H1 (cell line): ENCODE results near the gene DBH. TPM values are rescaled to one million over a fixed set of nuclear protein-coding genes. Genes with fewer than 3 reads are reported as not detected.

ENCODE experiments used
- CTCF ChIA-PET: fragments of 300-600 bp; sonication (Branson Sonifier 250); formaldehyde crosslinking; loops from one replicate; lab custom pipeline; 2021; ENCODE audit not compliant: partially characterized antibody; lab: Charles Lee
- POLR2A ChIA-PET: fragments of 300-600 bp; sonication (Branson Sonifier 250); formaldehyde crosslinking; loops from one replicate; lab custom pipeline; 2021; ENCODE audit warnings: inconsistent platforms; ENCODE audit not compliant: partially characterized antibody; lab: Charles Lee
- DNase-seq, 2 experiments: peaks; one replicate each; pipeline versions ENCODE4 v3.0.0 to v3.0.0-alpha.2; 2010 to 2022; ENCODE audit warnings: low spot score in 2 of 2, low read depth in 1 of 2, mixed read lengths in 1 of 2
- FAIRE-seq: peaks from 2 replicates; lab custom pipeline; 2011; peaks lifted over from hg19 to GRCh38; lab: Jason Lieb, UNC
- H2AFZ ChIP-seq: 2 replicates; pipeline ENCODE4 v1.8.1; 2012; ENCODE audit warnings: low read length, inconsistent platforms
- H2AK5ac ChIP-seq: 2 replicates; pipeline ENCODE4 v1.6.1; 2013; ENCODE audit warnings: low read depth, low read length
- H2BK120ac ChIP-seq: replicated peaks from 2 replicates; pipeline ENCODE3; 2013; ENCODE audit warnings: low read depth, low read length, inconsistent platforms
- H2BK12ac ChIP-seq: 2 replicates; pipeline ENCODE4 v1.6.1; 2013; ENCODE audit warnings: low read depth, low read length
- H2BK15ac ChIP-seq: 2 replicates; pipeline ENCODE4 v1.6.1; 2013; ENCODE audit warnings: low read length
- H2BK20ac ChIP-seq: 2 replicates; pipeline ENCODE4 v1.6.1; 2013; ENCODE audit warnings: low read length
- H2BK5ac ChIP-seq: 2 replicates; pipeline ENCODE4 v1.6.1; 2013; ENCODE audit warnings: low read depth, low read length
- H3K14ac ChIP-seq: 2 replicates; pipeline ENCODE4 v1.6.1; 2013; ENCODE audit warnings: inconsistent platforms; ENCODE audit not compliant: insufficient read length
- H3K18ac ChIP-seq: 2 replicates; pipeline ENCODE4 v1.6.1; 2013; ENCODE audit warnings: low read length; ENCODE audit errors: extremely low read depth
- H3K23ac ChIP-seq: 2 replicates; pipeline ENCODE4 v1.6.1; 2013; ENCODE audit warnings: inconsistent platforms; ENCODE audit not compliant: insufficient read length
- H3K23me2 ChIP-seq: 2 replicates; pipeline ENCODE4 v1.6.1; 2013; ENCODE audit warnings: low read depth, low read length
- H3K27ac ChIP-seq: 2 replicates; pipeline ENCODE4 v1.6.1; 2011; ENCODE audit warnings: low read depth, low read length, inconsistent platforms
- H3K27me3 ChIP-seq, 4 experiments: replicated peaks in 1 of 4; 1 replicate in 1 of 4; 2 replicates in 3 of 4; pipeline versions ENCODE4 v1.6.1 to v1.8.1; 2011 to 2013; ENCODE audit warnings: low read length in 3 of 4, mild to moderate bottlenecking in 3 of 4, inconsistent platforms in 2 of 4, mixed read lengths in 2 of 4, moderate library complexity in 1 of 4; ENCODE audit not compliant: control insufficient read depth in 3 of 4, insufficient read depth in 3 of 4; ENCODE audit errors: extremely low read depth in 1 of 4
- H3K36me3 ChIP-seq, 4 experiments: 2 replicates each; pipeline versions ENCODE4 v1.6.1 to v1.8.1; 2011 to 2013; ENCODE audit warnings: mild to moderate bottlenecking in 4 of 4, low read length in 3 of 4, moderate library complexity in 2 of 4, control low read depth in 1 of 4, inconsistent platforms in 1 of 4; ENCODE audit not compliant: insufficient read depth in 4 of 4, control insufficient read depth in 2 of 4
- H3K4ac ChIP-seq: replicated peaks from 2 replicates; pipeline ENCODE3; 2013; ENCODE audit warnings: low read length, low read depth, mixed read lengths, inconsistent platforms; ENCODE audit not compliant: insufficient read length
- H3K4me1 ChIP-seq, 4 experiments: replicated peaks in 1 of 4; 1 replicate in 1 of 4; 2 replicates in 3 of 4; pipeline versions ENCODE4 v1.6.1 to v1.8.1; 2011 to 2013; ENCODE audit warnings: low read length in 3 of 4, inconsistent platforms in 2 of 4, mixed read lengths in 1 of 4; ENCODE audit not compliant: insufficient read depth in 4 of 4, control insufficient read depth in 3 of 4
- H3K4me2 ChIP-seq, 2 experiments: 2 replicates each; pipeline versions ENCODE4 v1.6.1 to v1.8.1; 2011 to 2013; ENCODE audit warnings: low read depth in 2 of 2, low read length in 2 of 2, control low read depth in 1 of 2, inconsistent platforms in 1 of 2, mild to moderate bottlenecking in 1 of 2; ENCODE audit not compliant: insufficient read depth in 1 of 2
- H3K4me3 ChIP-seq, 4 experiments: fragments of 200-600, 300-600 bp in 1 of 4; sonication (generic), shearing (Covaris generic), sonication (Bioruptor Twin) in 1 of 4; 2 replicates each; pipeline versions ENCODE4 v1.5.1 to v1.8.1; 2011 to 2016; ENCODE audit warnings: low read length in 4 of 4, low read depth in 3 of 4, control low read depth in 2 of 4, inconsistent platforms in 2 of 4, mild to moderate bottlenecking in 2 of 4, mixed read lengths in 1 of 4, moderate library complexity in 1 of 4; ENCODE audit not compliant: insufficient read depth in 2 of 4; ENCODE audit errors: extremely low read depth in 1 of 4
- H3K56ac ChIP-seq: replicated peaks from 2 replicates; pipeline ENCODE3; 2013; ENCODE audit warnings: low read depth, mild to moderate bottlenecking, mixed read lengths, low read length, inconsistent platforms; ENCODE audit not compliant: insufficient read length
- H3K79me1 ChIP-seq: 2 replicates; pipeline ENCODE4 v1.6.1; 2013; ENCODE audit warnings: low read depth, low read length, control low read depth
- H3K79me2 ChIP-seq, 2 experiments: 2 replicates each; pipeline versions ENCODE4 v1.6.1 to v1.8.1; 2012 to 2013; ENCODE audit warnings: low read length in 2 of 2, mild to moderate bottlenecking in 2 of 2, inconsistent platforms in 1 of 2; ENCODE audit not compliant: insufficient read depth in 2 of 2, control insufficient read depth in 1 of 2
- H3K9ac ChIP-seq, 4 experiments: replicated peaks in 1 of 4; 1 replicate in 1 of 4; 2 replicates in 3 of 4; pipeline versions ENCODE4 v1.6.1 to v1.8.1; 2011 to 2013; ENCODE audit warnings: low read depth in 3 of 4, low read length in 3 of 4, control low read depth in 2 of 4, mild to moderate bottlenecking in 2 of 4, moderate library complexity in 2 of 4, inconsistent platforms in 1 of 4; ENCODE audit errors: extremely low read depth in 1 of 4
- H3K9me3 ChIP-seq, 2 experiments: 2 replicates each; pipeline versions ENCODE4 v1.6.1 to v1.8.1; 2012 to 2013; ENCODE audit warnings: mild to moderate bottlenecking in 2 of 2, moderate library complexity in 2 of 2, control low read depth in 1 of 2, inconsistent platforms in 1 of 2, low read depth in 1 of 2, low read length in 1 of 2, mixed read lengths in 1 of 2; ENCODE audit not compliant: insufficient read depth in 2 of 2
- H4K20me1 ChIP-seq, 2 experiments: replicated peaks in 1 of 2; 2 replicates each; pipeline versions ENCODE3 to v1.8.1; 2011 to 2013; ENCODE audit warnings: inconsistent platforms in 2 of 2, low read length in 2 of 2, mild to moderate bottlenecking in 1 of 2; ENCODE audit not compliant: insufficient read depth in 2 of 2, control insufficient read depth in 1 of 2
- H4K5ac ChIP-seq: 2 replicates; pipeline ENCODE4 v1.6.1; 2013; ENCODE audit warnings: low read length, low read depth, mixed read lengths, inconsistent platforms; ENCODE audit not compliant: insufficient read length
- H4K8ac ChIP-seq: 2 replicates; pipeline ENCODE4 v1.8.0; 2013; ENCODE audit warnings: mild to moderate bottlenecking, moderate library complexity, low read length, inconsistent platforms; ENCODE audit not compliant: insufficient read depth; ENCODE audit errors: extremely low read depth
- H4K91ac ChIP-seq: replicated peaks from 2 replicates; pipeline ENCODE3; 2013; ENCODE audit warnings: low read length, mixed read lengths, inconsistent platforms; ENCODE audit not compliant: insufficient read length
- CHD1 ChIP-seq: IDR thresholded peaks from 2 replicates; pipeline ENCODE4 v1.6.1; 2012; ENCODE audit warnings: low read depth, low read length, improper control_type of control experiment
- EP300 ChIP-seq, 2 experiments: IDR thresholded peaks; 1 replicate in 1 of 2; 2 replicates in 1 of 2; pipeline ENCODE4 v1.6.1; 2011 to 2012; ENCODE audit warnings: low read depth in 2 of 2, low read length in 2 of 2, mild to moderate bottlenecking in 2 of 2, borderline replicate concordance in 1 of 2, inconsistent platforms in 1 of 2, moderate library complexity in 1 of 2
- EZH2 ChIP-seq: fragments of 200-600 bp; sonication (generic); IDR thresholded peaks from 2 replicates; pipeline ENCODE4 v1.7.1; 2012; ENCODE audit warnings: low read depth, mild to moderate bottlenecking, moderate library complexity, low read length, inconsistent platforms; ENCODE audit not compliant: severe bottlenecking
- MAFK ChIP-seq: IDR thresholded peaks from 2 replicates; pipeline ENCODE4 v1.6.1; 2012; ENCODE audit warnings: low read depth, mild to moderate bottlenecking, improper control_type of control experiment, low read length
- SIN3A ChIP-seq, 2 experiments: IDR thresholded peaks in 1 of 2; conservative IDR thresholded peaks in 1 of 2; 2 replicates each; pipeline ENCODE4 v1.6.1; 2011 to 2012; ENCODE audit warnings: low read length in 2 of 2, improper control_type of control experiment in 1 of 2, low read depth in 1 of 2, mild to moderate bottlenecking in 1 of 2
- SIX5 ChIP-seq: IDR thresholded peaks from 2 replicates; pipeline ENCODE4 v1.6.1; 2011; ENCODE audit warnings: mild to moderate bottlenecking, low read depth, low read length
- WGBS, 2 experiments: shearing (Covaris generic) in 1 of 2; methylation state at CpG; one replicate each; pipeline versions ENCODE4 v1.1.6 to v1.1.7; 2013 to 2015; ENCODE audit warnings: low lambda C conversion rate in 2 of 2, mixed read lengths in 2 of 2, inconsistent platforms in 1 of 2, low coverage in 1 of 2, missing lambda C conversion rate in 1 of 2; ENCODE audit not compliant: insufficient replicate concordance in 2 of 2, insufficient coverage in 1 of 2, insufficient read length in 1 of 2; ENCODE audit errors: extremely low coverage in 1 of 2, missing lambda C conversion rate in 1 of 2; 5-methylcytosine and 5-hydroxymethylcytosine counted together
- polyA plus RNA-seq, 7 experiments: library from polyadenylated mRNA; depleted of rRNA in 3 of 7; stranded (reverse) in 5 of 7; unstranded in 2 of 7; fragments of >200 nt in 5 of 7; fragments of 200-250 nt in 2 of 7; gene quantifications; 1 replicate in 5 of 7; 2 replicates in 1 of 7; 4 replicates in 1 of 7; pipeline versions ENCODE4 v1.2.1 to v1.2.3, GENCODE V29; 2011 to 2013; ENCODE audit warnings: missing spikeins in 2 of 7, mixed read lengths in 2 of 7
- total RNA-seq: library from RNA; stranded (reverse); fragmentation: NEBNext Ultra II Directional; extraction: Animal tissue kit (Norgen Biotek cat#: 25700); gene quantifications from 2 replicates; pipeline ENCODE4 v1.2.1, GENCODE V29; 2021
- TF ChIP-seq, protein P1 (sequence below): IDR thresholded peaks from 2 replicates; pipeline ENCODE4 v1.6.1; 2012; ENCODE audit warnings: inconsistent platforms

DBH gene
- total and polyA plus RNA-seq, 2 of the 8 experiments (the other 6 are each of a cell fraction or from before 2014, with no cell fraction given): 0.18 TPM; not detected in 1

DNA sequence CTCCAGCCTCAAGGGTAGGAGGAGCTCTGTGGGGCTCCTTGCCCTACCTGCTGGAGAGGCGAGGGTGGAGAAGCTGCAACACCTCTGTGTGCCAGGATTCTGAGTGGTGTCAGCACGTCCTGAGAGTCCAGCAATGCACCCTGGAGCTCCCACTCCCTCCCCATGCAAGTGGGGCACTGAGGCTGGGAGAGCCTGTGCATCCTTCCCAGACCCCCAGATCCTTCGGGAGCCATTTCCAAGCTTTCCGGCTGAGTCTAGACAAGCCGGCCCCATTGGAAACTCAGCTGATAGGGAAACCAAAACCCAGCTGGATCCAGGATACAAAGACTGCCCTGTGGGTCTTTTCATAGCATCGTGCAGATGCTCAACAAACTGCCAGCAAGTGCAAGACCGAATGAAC lies 28.8 kb upstream of the DBH start:
- H2BK120ac ChIP-seq: no peak overlapping the region
- H3K9ac ChIP-seq: no peak overlapping the region
- H4K8ac ChIP-seq: no peak overlapping the region
- H2BK5ac ChIP-seq: no peak overlapping the region
- 77% methylated on average over 7 of the region's 7 CpGs; no CpG with 5 or more reads in 1 of the 2 experiments for WGBS, 2 experiments
- FAIRE-seq: no peak
- no peak for DNase-seq
- no peak overlapping the region for H4K5ac ChIP-seq
- H4K91ac ChIP-seq: no peak overlapping the region
- H3K79me2 ChIP-seq: no peaks in the 10 kb centered on the region
- H3K4me1 ChIP-seq: peaks cover 0 to 7% (median 3%) of the 10 kb centered on the region in 4 experiments; a peak in 5 of 7 replicates
- no peak overlapping the region for H3K27ac ChIP-seq
- no peak overlapping the region for H3K23ac ChIP-seq
- no peaks in the 10 kb centered on the region for H4K20me1 ChIP-seq
- no peaks in the 10 kb centered on the region for H3K79me1 ChIP-seq
- no peaks in the 10 kb centered on the region for H3K36me3 ChIP-seq
- no peak overlapping the region for H2AFZ ChIP-seq
- ChIA-PET CTCF (interaction anchor here (0.7 to 3.2 kb wide), 9 partner anchors 13 to 119 kb away, joined by 3 to 14 read pairs (median 3); partner anchors contain the start of gene DBH), POLR2A (interaction anchor here (0.6 kb wide), 1 partner anchor 23 kb away, joined by 3 read pairs; no protein-coding TSS in a partner anchor)
- TF ChIP-seq CHD1 (no peak), SIX5 (no peak), EZH2 (no peak), SIN3A (conservative IDR thresholded peaks at IDR 0.05 in 1 of 2, IDR thresholded peaks at IDR 0.05 in 1 of 2; ENCODE audit: low read depth in 1 of 2, low read length in 2 of 2) (no peak), EP300 (IDR thresholded peaks at IDR 0.05; ENCODE audit: borderline replicate concordance in 1 of 2, low read depth in 2 of 2, low read length in 2 of 2) (no peak), MAFK (no peak)
- TF ChIP-seq, protein P1, sequence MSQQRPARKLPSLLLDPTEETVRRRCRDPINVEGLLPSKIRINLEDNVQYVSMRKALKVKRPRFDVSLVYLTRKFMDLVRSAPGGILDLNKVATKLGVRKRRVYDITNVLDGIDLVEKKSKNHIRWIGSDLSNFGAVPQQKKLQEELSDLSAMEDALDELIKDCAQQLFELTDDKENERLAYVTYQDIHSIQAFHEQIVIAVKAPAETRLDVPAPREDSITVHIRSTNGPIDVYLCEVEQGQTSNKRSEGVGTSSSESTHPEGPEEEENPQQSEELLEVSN: no peak
- peaks cover 5 to 23% (median 16%) of the 10 kb centered on the region in 4 experiments for H3K27me3 ChIP-seq
- no peak overlapping the region for H3K56ac ChIP-seq
- no peak overlapping the region for H2BK15ac ChIP-seq
- H3K4ac ChIP-seq: no peak overlapping the region
- no peak overlapping the region; the same call in 1 of the 2 replicates for H3K18ac ChIP-seq
- no peaks in the 10 kb centered on the region for H3K9me3 ChIP-seq
- H3K4me3 ChIP-seq: no peak overlapping the region
- no peak overlapping the region for H3K14ac ChIP-seq
- no peak overlapping the region for H2BK20ac ChIP-seq
- peaks cover 4% of the 10 kb centered on the region; the same call in 1 of the 2 replicates for H3K23me2 ChIP-seq
- H2BK12ac ChIP-seq: no peak overlapping the region
- H3K4me2 ChIP-seq: no peak overlapping the region
- no peak overlapping the region for H2AK5ac ChIP-seq
